DMS153 (cell line): Measurements from ENCODE around the gene ENPP5.
"Not testable (repeated sequence)": the region's sequence is repeated elsewhere in the genome, so short reads cannot be mapped to it uniquely, and the experiment has no call there.

Experiments used
- DNase-seq: peaks from one replicate; lab custom pipeline; 2025; lab: John Stamatoyannopoulos, UW

ENPP5 gene

DNA sequence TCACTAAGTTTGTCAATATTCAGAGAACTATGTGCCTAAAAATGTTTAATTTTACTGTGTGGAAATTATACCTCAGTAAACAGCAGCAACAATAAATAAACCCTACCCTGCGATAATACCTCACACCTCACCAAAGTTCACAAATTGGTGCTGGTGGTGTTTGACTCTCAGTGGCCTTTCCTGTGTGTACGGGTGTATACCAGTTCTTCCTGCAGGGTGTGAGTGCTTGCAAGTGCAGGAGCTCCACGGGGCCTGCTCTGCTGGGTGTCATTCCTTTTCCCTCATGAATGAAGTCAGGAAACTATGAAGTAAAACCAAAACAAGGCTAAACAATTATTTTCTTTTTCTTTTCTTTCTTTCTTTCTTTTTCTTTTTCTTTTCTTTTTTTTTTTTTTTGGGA lies 4.1 kb upstream of the ENPP5 start:
- DNase-seq, result no peak

- DNase-seq, result no peak
These were observed 1.4 kb upstream of the ENPP5 start for GRCh38 chr6:46172176-46172575.

GRCh38 chr6:46160102-46160501 lies 10.7 kb downstream of the ENPP5 start:
- no peak for DNase-seq

GRCh38 chr6:46159229-46159628 lies 11.6 kb downstream of the ENPP5 start:
- no peak for DNase-seq

GRCh38 chr6:46156701-46157100 lies 14.1 kb downstream of the ENPP5 start:
- DNase-seq, result no peak

DNA sequence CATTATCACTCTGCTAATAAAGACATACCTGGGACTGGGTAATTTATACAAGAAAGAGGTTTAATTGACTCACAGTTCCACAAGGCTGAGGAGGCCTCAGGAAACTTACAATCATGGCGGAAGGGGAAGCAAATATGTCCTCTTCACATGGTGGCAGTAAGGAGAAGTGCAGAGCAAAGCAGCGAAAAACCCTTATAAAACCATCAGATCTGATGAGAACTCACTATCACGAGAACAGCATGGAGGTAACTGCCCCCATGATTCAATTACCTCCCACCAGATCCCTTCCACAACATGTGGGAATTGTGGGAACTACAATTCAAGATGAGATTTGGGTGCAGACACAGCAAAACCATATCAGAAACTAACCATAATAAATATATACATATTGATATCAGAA lies 21.7 kb downstream of the ENPP5 start:
- not testable (repeated sequence) for DNase-seq

DNA sequence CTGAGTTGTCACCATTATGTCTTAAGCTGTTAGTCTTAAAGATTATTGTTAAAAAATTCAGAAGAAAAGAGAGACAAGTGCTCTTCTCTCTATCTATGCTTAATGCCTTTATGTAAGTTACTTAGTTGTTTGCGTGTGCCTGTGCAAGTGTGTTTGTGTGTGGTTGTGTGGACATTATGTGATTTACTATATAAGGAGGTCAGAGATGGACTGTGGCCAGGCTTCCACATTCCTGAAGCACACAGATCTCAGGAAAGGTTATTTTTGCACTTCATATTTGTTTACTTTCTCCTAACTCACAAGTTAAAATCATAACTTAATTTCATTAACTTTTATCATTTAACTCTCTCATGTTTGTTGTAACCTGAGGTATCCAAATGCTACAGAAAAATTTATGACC lies 26.5 kb downstream of the ENPP5 start:
- DNase-seq, result no peak

DNA sequence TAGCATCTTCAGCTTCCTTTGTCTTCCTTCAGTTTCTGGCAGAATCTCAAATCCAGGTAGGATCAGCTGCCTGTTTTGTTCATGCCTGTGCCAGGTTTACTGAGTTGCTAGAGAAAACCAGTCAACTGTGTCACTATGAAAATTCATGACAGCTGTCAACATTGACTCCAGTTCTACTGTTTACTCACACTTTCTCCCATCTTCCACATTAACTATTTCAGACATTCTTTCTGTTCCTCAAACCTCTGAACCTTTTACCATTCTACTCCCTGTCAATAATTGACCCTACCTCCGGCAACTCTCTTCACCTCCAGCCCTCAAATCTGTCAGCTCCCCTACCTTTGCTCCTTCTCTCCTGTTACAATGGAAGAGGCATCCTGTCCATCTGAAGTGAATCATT lies 32.5 kb downstream of the ENPP5 start:
- DNase-seq, result no peak

DNA sequence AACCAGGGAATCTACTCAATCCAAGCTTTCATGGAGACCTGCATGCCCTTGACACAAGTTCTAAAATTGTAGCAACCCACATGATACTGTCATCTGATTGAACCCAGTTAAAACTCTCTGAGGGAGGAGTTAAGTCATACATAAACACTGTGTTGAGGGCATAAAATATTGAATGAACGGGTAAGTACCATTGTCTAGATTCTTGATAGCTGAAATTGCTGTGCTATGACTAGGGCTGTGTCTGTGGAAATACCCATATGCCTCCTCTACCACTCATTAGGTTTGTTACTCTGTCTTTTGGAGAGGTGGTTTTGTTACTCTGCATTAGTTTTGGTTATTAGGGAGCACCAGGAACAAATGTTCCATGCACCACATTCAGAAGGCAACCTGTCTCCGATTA lies 33.4 kb downstream of the ENPP5 start:
- DNase-seq, result no peak

DNA sequence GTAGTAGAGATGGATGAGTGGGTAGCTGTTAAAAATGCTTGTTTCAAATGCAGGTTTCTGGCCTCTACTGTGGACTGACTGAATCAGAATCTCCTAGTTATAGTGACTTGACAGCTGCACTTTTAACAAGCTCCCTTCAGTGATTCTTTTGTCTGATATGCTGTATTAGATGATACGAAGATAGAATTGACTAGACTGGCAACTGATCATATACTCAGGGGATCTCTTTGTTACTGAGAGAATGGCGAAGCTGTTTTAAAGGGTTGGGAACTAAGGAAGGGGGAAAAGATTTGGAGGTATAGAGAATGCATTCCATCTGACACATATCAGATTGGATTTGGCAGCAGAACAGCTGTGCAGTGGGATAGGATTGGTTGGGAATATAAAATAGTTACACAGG lies 33.9 kb downstream of the ENPP5 start:
- no peak for DNase-seq

GRCh38 chr6:46135176-46135575 lies 35.6 kb downstream of the ENPP5 start:
- DNase-seq, result no peak

DNA sequence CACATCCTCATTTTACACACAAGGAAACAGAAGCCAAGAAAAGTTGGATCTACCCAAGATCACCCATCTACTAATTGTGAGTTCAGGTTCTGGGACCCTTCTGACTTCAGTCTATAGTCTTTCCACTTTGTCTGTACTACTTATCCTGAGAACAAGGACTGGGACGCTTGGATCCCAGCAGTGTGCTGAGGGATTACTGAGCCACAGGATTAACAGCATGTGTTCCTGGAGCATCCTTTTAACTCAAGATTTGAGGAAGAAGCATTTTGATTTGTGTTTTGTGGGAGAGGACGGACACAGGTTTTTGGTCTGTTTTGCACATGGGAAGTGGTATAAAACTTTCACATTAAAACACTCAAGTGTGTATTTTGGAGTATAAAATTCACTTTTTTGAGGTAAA lies 36.6 kb downstream of the ENPP5 start:
- DNase-seq, result no peak

- not testable (repeated sequence) for DNase-seq
These were observed 39.5 kb downstream of the ENPP5 start for GRCh38 chr6:46131291-46131690.

DNA sequence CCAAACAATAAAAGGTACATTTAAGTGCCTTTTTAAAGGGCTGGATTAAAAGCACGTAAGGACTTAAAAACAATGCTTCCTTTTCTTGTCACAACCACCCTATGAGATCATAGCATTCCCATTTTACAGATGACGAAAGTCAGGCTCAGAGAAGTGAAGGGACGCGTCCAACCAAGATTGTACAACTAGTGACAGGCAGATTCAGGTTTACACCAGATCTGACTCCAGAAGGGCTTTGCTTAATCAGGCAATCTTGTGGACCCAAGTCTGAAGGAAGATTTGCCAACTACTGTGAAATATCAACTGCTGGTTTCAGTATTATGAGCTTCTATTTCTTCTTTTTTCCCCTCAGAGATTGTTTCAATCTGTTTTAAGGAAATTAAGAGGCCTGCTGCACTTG lies 40.1 kb downstream of the ENPP5 start:
- no peak for DNase-seq

GRCh38 chr6:46129629-46130511 lies 40.9 kb downstream of the ENPP5 start, which contains the start of gene ENPP4:
TSS of gene ENPP4 (plus strand) at chr6:46129989. CDS start at chr6:46139584, 9,595 bp downstream.
- DNase-seq, result peak; percentile 93

- DNase-seq, result no peak
These were observed 41.5 kb downstream of the ENPP5 start for GRCh38 chr6:46129291-46129628.

- no peak for DNase-seq
These were observed 42.3 kb downstream of the ENPP5 start for GRCh38 chr6:46128476-46128875.

DNA sequence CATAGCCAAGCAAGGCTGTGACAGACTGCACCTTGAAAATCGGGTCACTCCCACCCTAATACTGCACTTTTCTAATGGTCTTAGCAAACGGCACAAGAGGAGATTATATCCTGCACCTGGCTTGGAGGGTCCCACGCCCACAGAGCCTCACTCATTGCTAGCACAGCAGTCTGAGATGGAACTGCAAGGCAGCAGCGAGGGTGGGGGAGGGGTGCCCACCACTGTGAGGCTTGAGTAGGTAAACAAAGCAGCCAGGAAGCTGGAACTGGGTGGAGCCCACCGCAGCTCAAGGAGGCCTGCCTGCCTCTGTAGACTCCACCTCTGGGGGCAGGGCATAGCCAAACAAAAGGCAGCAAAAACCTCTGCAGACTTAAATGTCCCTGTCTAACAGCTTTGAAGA lies 51.1 kb downstream of the ENPP5 start:
- not testable (repeated sequence) for DNase-seq

DNA sequence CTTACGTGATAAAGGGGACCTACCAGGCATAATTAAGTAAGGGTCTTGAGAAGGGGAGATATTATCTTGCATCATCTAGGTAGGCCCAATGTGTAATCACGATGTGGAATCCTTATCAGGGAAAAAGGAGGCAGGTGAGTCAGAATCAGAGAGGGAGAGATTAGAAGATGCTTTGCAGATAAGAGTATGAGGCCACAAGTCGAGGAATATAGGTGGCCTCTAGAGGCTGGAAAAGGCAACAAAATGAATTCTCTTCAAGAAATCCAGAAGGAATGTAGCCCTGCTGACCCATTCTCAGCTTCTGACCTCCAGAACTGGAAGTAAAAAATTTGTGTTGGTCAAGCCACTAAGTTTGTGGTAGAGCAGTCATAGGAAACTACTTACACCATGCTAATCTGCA lies 51.9 kb downstream of the ENPP5 start:
- DNase-seq, result no peak

DNA sequence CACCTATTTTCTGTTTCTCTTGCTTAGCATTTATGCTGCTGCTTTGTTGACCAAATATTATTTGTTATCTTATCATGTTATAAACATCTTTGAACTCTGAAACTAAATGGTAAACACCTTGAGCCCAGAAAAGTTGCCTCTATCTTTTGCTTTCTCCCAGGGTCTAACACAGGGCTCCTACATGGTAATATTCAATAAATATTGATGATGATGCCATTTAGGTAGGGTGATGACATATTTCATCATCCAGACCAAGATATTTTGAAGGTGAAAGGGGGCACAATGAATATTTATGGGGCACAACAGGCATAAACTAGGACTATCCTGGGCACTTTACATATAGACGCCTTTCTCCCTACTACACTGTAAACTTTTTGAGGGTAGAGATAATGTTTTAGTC lies 52.6 kb downstream of the ENPP5 start:
- DNase-seq, result no peak

DNA sequence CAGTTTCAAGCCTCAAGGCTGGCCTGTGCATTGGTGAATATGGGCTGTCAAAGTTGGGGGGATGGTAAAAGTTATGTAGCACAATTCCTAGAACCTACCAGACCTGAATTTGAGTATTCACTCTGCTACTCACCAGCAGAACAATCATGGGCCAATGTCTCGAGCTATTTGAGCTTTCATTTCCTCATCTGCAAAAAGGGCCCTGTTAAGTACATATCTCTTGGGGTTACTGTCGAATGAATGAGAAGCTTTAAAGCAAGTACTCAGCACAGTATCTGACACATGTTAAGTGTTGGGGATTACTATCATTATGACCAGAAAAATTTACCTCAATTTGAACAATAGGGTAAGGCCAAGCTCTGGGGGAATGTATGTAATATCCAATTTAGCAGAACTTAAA lies 54.5 kb downstream of the ENPP5 start:
- DNase-seq, result no peak

- DNase-seq, result no peak
These were observed 55.1 kb downstream of the ENPP5 start for GRCh38 chr6:46115634-46116033.

DNA sequence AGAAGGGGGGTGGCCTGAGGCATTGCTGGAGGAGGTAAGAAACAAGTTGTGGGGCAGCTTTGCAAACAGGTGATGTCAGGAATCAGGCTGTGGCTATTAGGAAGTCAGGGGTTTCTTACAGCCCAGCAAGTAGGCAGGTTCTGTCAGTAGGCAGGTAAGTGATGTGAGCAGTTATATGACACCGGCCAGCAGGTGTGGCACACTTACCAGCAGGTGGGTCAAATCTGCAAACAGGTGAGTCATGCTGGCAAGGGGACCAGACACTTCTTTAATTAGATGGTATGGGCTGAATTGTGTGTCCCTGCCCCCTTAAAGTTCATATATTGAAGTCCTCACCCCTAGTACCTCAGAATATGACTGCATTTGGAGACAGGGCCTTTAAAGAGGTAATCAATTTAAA lies 57.4 kb downstream of the ENPP5 start:
- peak; percentile 88 for DNase-seq
